Lower leg skin (tissue), 4 donors: ENCODE measurements around the gene KLHL11. TPM values are rescaled to one million over a fixed set of nuclear protein-coding genes. Genes with fewer than 3 reads are reported as not detected.

ENCODE experiments used
- DNase-seq, 2 donors: peaks; one replicate each; pipeline ENCODE4 v3.0.0-alpha.2; 2019; ENCODE audit warnings: low spot score in 2 of 2
- H3K4me3 ChIP-seq: fragments of 200-600 bp; sonication (generic); 2 replicates; pipeline ENCODE4 v1.5.1; 2017; ENCODE audit warnings: mild to moderate bottlenecking, low read depth; ENCODE audit not compliant: poor library complexity, severe bottlenecking
- CTCF ChIP-seq, 3 donors: fragments of 450-650 bp; IDR thresholded peaks; one replicate each; pipeline ENCODE4 v1.5.1; 2016; ENCODE audit warnings: antibody characterized with exemption in 3 of 3, mild to moderate bottlenecking in 3 of 3, moderate library complexity in 2 of 3
- POLR2A ChIP-seq, 2 donors: fragments of 450-650 bp; IDR thresholded peaks; one replicate each; pipeline ENCODE4 v1.6.1; 2016 to 2017; ENCODE audit warnings: antibody characterized with exemption in 2 of 2, mild to moderate bottlenecking in 1 of 2, moderate library complexity in 1 of 2
- WGBS, 2 donors: methylation state at CpG; one replicate each; pipeline ENCODE4 v1.1.5; 2018; 5-methylcytosine and 5-hydroxymethylcytosine counted together
- intact Hi-C: fragments of 100-400 bp; cut with DNase I; formaldehyde crosslinking; loops from one replicate; pipeline ENCODE4 v1.15.0; 2023; ENCODE audit warnings: low total_unique reads
- total RNA-seq, 4 donors: library from RNA; depleted of rRNA; stranded (reverse); fragments of >200 nt; gene quantifications; one replicate each; pipeline ENCODE4 v1.1.0, GENCODE V29; 2016

Gene KLHL11
- total RNA-seq = 10 to 100 TPM; 23.6 to 27.7 (median 25.2) TPM

- intact Hi-C loops = no loop called here
- TF ChIP-seq CTCF (IDR thresholded peaks at IDR 0.05) (no peak), POLR2A (IDR thresholded peaks at IDR 0.05) (no peak)
- WGBS, 2 donors = 0 to 1% methylated on average over 5 to 26 of the region's 90 CpGs
- H3K4me3 ChIP-seq = peak within 1 kb of the TSS; percentile 78
- DNase-seq = peak; percentile 82 to 96
Observed at GRCh38 chr17:41864836-41865595, at the start of gene KLHL11. TSS of gene KLHL11 (minus strand) at chr17:41865423. CDS start at chr17:41865370, 53 bp downstream.

GRCh38 chr17:41915020-41915419, 49.8 kb upstream of the KLHL11 start:
- no peak overlapping the region for H3K4me3 ChIP-seq
- intact Hi-C loops = no loop called here
- no peak for TF ChIP-seq POLR2A (IDR thresholded peaks at IDR 0.05)
- no peak for TF ChIP-seq CTCF (IDR thresholded peaks at IDR 0.05)
- DNase-seq = no peak
- WGBS, 2 donors = 82 to 88% methylated on average over 5 of the region's 5 CpGs

GRCh38 chr17:41914358-41914766, 49.1 kb upstream of the KLHL11 start:
- DNase-seq = no peak
- H3K4me3 ChIP-seq = no peak overlapping the region
- intact Hi-C loops = no loop called here
- 75 to 82% methylated on average over 6 of the region's 6 CpGs for WGBS, 2 donors
- no peak for TF ChIP-seq POLR2A (IDR thresholded peaks at IDR 0.05)
- TF ChIP-seq CTCF (IDR thresholded peaks at IDR 0.05) = no peak

GRCh38 chr17:41913798-41914197, 48.6 kb upstream of the KLHL11 start:
- 90 to 97% methylated on average over 4 of the region's 4 CpGs for whole genome bisulfite sequencing, 2 donors
- H3K4me3 ChIP-seq = no peak overlapping the region
- intact Hi-C loops = no loop called here
- DNase-seq = no peak
- TF ChIP-seq POLR2A (IDR thresholded peaks at IDR 0.05) = no peak
- no peak for TF ChIP-seq CTCF (IDR thresholded peaks at IDR 0.05)

- TF ChIP-seq CTCF (IDR thresholded peaks at IDR 0.05) (no peak), POLR2A (IDR thresholded peaks at IDR 0.05) (no peak)
- intact Hi-C loops = no loop called here
- 73 to 94% methylated on average over 1 of the region's 1 CpG for WGBS, 2 donors
- no peak for DNase-seq
- H3K4me3 ChIP-seq = no peak overlapping the region
Observed at GRCh38 chr17:41912925-41913324, 47.7 kb upstream of the KLHL11 start.
